Inferior parietal cortex (tissue), 1 donor: ENCODE measurements around the gene TRA2A.

ENCODE experiments used
- DNase-seq: peaks from one replicate; pipeline ENCODE4 v3.0.0-alpha.2; 2016; ENCODE audit errors: extremely low spot score

Gene TRA2A

GRCh38 chr7:23470330-23471105 is 61.3 kb downstream of the TRA2A start, which contains the start of gene IGF2BP3:
Gene IGF2BP3, minus strand, starts transcription at chr7:23470491. Its CDS starts 381 bp downstream, at chr7:23470110.
- DNase-seq, result no peak

DNA sequence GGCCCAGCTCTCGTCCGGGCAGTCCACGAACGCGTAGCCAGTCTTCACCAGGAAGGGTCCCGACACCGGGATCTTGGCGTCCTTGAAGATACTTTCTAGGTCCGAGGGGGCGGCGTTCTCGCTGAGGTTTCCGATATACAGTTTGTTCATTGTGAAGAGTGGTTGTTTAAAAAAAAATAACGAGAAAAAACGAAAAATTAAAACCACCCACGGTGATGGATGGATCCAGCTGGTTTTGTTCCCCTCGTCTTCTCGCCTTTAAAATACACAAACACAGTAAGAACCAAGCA is 61.9 kb downstream of the TRA2A start:
- DNase-seq, result no peak

GRCh38 chr7:23469150-23469960 is 62.4 kb downstream of the TRA2A start:
- DNase-seq, result no peak

GRCh38 chr7:23468526-23469149 is 63.1 kb downstream of the TRA2A start:
- DNase-seq, result no peak

DNA sequence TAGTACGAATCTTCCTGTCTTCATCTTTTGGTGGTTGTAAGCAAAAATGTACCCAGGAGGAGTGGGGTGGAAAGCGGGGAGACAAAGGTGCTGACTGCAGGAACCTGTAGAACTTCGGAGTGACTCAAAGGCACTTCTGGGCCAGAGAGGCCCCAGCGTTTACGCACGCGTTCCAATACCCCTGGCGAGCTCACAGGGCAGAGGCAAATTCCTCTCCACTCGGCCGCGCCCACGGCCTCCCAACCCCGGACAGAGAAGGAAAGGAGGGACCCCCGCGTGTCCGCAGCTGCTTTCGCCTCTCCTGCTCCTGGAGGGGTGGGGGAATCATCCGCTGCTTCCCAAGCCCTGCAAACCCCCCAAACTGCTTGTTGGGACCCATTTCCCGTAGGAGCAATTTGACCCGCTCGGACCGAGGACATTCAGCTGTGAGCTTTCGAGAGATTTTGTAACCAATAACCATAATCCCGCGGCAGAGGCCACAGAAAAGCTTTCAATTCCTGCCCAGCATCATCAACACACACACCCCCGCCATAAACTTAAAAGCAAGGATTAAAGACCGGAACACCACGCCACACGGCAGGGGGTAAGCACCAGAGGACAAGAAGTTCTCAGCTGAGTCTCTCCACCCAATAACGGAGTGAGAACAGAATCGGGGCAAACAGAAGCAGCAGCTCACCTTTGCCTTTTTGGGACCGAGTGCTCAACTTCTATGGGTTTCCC is 63.8 kb downstream of the TRA2A start:
- no peak for DNase-seq

DNA sequence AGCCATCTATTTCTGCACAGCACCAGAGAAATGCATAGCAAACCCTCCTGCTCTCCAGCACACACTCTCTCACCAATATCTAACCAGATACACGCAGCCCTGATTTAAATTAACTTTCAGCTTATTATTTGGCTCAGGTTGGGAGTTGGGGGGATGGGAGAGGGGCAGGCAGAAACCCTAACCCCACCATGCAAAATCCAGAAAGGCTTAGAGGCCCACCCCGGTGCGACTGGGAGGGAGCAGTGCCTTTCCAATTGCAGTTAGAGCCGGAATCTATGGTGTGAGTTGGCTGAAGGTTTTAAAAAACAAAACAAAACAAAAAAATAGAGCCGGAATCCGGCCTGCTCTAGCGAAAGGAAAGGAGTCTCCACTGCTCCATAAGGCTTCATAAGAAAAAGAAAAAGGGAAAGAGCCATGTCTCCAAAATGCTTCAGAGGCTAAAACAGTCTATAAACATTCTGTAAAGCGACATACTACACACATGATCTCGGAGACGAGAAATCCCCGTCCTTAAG is 64.4 kb downstream of the TRA2A start:
- DNase-seq, result no peak

GRCh38 chr7:23462846-23463245 is 68.9 kb downstream of the TRA2A start:
- no peak for DNase-seq

GRCh38 chr7:23458044-23458443 is 73.7 kb downstream of the TRA2A start:
- no peak for DNase-seq

- no peak for DNase-seq
These were observed 75.7 kb downstream of the TRA2A start for GRCh38 chr7:23456093-23456492.

GRCh38 chr7:23454881-23455526 is 76.8 kb downstream of the TRA2A start:
- DNase-seq, result no peak
